ENCODE results near the gene LTK. TPM values are rescaled to one million over a fixed set of nuclear protein-coding genes. Genes with fewer than 3 reads are reported as not detected.
"Not testable (repeated sequence)": the region's sequence is repeated elsewhere in the genome, so short reads cannot be mapped to it uniquely, and the experiment has no call there.

The LTK gene
- total and polyA plus RNA-seq, 5 donors = 0.95 to 1.6 (median 1.4) TPM

DNA sequence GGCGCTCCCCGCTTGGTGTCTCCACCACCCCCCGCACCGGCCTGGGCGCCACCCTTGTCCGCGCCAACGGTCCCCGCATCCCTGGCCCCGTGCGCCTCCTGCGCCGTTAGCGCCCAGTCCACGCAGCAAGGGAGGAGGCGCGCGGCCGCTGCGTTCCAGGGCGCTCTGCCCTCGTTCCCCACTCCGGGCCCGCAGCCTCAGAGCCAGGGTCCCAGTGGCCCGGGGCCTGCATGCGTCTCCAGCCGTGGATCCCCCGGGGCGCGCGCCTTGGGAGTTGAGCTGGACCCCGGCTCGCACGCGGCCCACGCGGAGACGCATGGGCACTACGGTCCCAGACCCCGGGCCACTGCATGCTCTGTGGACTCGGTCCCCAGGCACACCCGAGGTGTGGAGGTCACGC, 27.3 kb downstream of the LTK start:
- H3K9me3 ChIP-seq (ENCODE audit: control insufficient read depth, low read length) = no peaks in the 10 kb centered on the region
- no peaks in the 10 kb centered on the region for H3K27me3 ChIP-seq (ENCODE audit: control insufficient read depth, insufficient read depth)
- no peak overlapping the region for H3K4me3 ChIP-seq (ENCODE audit: low read length)
- H3K4me1 ChIP-seq (ENCODE audit: control insufficient read depth, insufficient read depth, low read length) = no peaks in the 10 kb centered on the region
- H3K27ac ChIP-seq (ENCODE audit: low read length) = no peak overlapping the region
- DNase-seq = no peak
- ATAC-seq = peak in 1 of 2 donors; percentile 9
- WGBS = 82% methylated on average over 43 of the region's 43 CpGs
- intact Hi-C loops (cut with DNase I) = no loop called here

DNA sequence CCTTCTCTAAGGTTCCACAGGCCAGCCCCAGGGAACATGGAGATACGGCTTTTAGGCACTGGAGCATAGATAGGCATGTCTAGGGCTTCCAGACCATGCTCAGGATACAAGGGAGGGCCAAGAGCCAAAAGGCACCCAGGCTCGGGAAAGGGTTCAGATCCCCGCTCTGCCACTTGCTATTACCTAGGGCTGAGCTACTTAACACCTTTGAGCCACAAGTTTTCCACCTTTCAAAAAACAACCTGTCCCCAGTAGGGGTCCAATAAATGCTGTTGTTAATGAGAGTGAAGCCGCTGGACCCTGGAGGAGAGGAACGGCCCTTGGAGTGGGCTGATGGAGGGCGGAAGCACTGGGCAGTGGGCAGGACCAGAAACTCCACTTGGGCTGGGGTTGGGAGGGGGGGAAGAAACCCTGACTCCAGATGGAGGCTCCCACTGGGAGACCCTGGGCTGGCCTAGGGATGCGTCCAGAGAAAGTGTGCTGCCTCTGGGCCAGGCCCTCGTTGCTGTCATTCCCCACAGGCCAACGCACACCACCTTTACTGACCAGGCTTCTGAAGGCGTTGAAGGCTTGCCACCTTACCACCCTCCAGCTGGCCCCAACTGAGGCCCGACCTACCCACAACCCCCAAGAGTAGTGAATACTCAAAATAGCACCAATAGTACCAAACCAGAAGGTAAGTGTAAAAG, 28.5 kb downstream of the LTK start:
- H3K27ac ChIP-seq (ENCODE audit: low read length) = no peak overlapping the region
- peak in 1 of 3 donors; percentile 34 for DNase-seq
- no peak overlapping the region for H3K4me3 ChIP-seq (ENCODE audit: low read length)
- intact Hi-C loops (cut with DNase I) = no loop called here
- no peaks in the 10 kb centered on the region for H3K27me3 ChIP-seq (ENCODE audit: control insufficient read depth, insufficient read depth)
- no peaks in the 10 kb centered on the region for H3K4me1 ChIP-seq (ENCODE audit: control insufficient read depth, insufficient read depth, low read length)
- WGBS = 80% methylated on average over 11 of the region's 11 CpGs
- no peak for ATAC-seq
- no peaks in the 10 kb centered on the region for H3K9me3 ChIP-seq (ENCODE audit: control insufficient read depth, low read length)

DNA sequence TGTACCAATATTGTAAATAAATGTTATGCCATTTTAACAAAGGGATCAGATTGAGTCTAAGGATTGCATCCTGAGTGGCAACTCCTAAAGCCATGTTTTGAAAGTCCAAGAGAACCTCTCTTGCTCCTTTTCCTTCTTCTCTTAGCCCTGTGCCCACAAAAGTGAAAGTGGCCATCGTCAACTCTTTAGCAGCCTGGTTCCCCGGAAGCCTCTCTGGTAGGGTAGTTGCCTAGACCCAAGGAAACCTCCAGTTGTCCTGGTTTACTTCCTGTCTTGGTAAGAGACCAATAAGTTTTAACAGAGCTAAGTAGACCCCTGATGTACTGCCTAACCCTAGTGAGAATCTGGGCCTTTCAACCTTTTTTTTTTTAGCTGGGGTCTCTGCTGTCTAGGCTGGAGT, 30.1 kb downstream of the LTK start:
- DNase-seq (peak in 1 of 3 donors; percentile 6), ATAC-seq (no peak)
- no peak overlapping the region for H3K4me3 ChIP-seq (ENCODE audit: low read length)
- H3K27me3 ChIP-seq (ENCODE audit: control insufficient read depth, insufficient read depth) = no peaks in the 10 kb centered on the region
- no peaks in the 10 kb centered on the region for H3K4me1 ChIP-seq (ENCODE audit: control insufficient read depth, insufficient read depth, low read length)
- intact Hi-C loops (cut with DNase I) = no loop called here
- no peak overlapping the region for H3K27ac ChIP-seq (ENCODE audit: low read length)
- no peaks in the 10 kb centered on the region for H3K9me3 ChIP-seq (ENCODE audit: control insufficient read depth, low read length)
- whole genome bisulfite sequencing = 95% methylated on average over 2 of the region's 2 CpGs

DNA sequence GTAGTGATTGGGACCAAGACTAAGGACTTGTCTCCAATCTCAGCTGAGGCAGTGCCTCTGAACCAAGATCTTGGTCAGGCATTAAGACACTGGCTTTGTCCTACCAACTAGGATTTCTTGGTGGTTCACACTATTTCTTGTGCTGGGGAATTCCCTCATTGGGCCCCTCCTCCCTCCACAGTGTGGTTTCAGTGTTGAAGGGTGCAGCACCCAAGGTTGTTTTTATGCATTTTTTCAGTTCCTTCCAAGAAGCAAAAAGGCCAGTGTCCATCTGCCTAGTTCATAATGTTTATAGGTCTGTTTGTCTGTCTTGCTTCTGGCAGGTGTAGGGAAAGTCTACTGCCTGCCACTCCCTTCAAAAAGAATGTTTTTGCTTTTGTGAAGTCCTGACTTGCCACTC, 30.5 kb downstream of the LTK start:
- DNase-seq = no peak
- no peaks in the 10 kb centered on the region for H3K4me1 ChIP-seq (ENCODE audit: control insufficient read depth, insufficient read depth, low read length)
- intact Hi-C loops (cut with DNase I) = no loop called here

DNA sequence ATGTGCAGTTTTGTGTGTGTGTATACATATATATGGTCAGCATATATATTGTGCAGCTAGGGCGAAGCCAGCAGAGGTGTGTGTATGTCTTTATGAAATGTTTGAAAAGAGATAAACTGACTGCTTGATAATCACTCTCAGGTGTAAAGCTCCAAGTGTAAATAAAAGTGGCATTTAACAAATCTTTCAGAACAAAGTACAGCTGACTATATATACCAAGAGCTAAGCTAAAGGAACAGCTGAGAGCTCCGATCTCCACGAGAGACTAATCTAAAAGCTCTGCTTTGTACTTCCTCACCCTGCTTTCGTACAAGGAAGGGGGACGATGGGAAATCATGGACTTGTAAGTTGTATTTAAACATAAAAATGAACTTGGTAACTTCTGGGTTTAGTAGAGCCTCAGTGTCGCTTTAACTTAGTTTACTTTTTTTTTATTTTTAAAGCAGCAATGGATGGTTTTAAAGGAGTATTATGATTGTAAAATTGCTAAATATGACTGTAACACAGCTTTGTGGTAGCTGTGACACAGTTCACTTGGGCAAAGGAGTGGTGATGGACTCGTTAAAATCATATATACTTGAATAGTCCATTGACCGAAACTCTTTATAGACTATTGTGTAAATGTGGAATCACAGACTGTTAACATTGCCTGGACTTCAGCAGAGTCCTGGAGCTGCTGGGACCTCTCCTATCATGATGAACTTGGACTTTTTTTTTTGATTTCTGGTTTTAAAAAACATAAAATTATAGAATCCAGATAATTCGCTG, 31.3 kb downstream of the LTK start:
- ATAC-seq = no peak

More for the DNA sequence above, 30.5 kb downstream of the LTK start:
- Histone ChIP-seq H3K4me3 (ENCODE audit: low read length) (no peak overlapping the region), H3K27me3 (ENCODE audit: control insufficient read depth, insufficient read depth) (no peaks in the 10 kb centered on the region), H3K9me3 (ENCODE audit: control insufficient read depth, low read length) (no peaks in the 10 kb centered on the region), H3K27ac (ENCODE audit: low read length) (no peak overlapping the region)
- no peak for ATAC-seq

DNA sequence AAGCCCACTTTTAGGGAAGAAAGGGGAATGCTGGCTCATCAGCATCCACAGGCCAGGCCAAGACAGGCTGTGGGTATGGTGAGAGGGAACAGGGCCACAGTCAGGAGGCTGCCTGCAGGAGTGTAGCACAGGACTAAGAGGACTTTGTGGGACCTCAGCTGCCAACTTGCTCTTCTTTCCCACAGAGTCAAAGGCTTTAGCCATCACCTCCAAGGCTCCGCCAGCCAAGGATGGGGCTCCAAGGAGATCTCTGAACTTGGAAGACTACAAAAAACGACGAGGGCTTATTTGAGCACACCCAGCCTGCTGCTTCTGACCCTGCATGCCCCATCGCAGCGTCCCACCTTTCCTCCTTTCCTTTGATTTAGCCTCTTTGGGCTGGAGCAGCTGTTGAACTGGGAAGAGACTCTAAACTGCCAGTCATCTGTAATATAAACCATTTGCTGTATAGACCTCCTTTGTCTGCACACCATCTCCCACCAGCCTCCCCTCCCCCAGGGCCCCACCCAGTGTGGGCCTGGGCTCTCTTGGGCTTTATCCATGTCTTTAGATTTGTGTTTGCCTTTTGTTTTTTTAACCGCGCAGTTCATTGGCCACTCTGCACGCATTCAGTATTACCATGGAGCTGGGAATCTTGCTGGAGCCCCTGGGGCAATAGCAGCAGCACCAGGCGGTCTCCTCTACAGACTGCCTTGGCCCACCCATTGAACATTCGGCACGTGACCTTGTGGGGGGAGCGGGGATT, 33.1 kb downstream of the LTK start:
- no peaks in the 10 kb centered on the region for H3K27me3 ChIP-seq (ENCODE audit: control insufficient read depth, insufficient read depth)
- WGBS = 94% methylated on average over 12 of the region's 12 CpGs
- no peaks in the 10 kb centered on the region for H3K4me1 ChIP-seq (ENCODE audit: control insufficient read depth, insufficient read depth, low read length)
- H3K4me3 ChIP-seq (ENCODE audit: low read length) = no peak overlapping the region
- ATAC-seq (no peak), DNase-seq (peak in 1 of 3 donors; percentile 28)
- intact Hi-C loops (cut with DNase I) = no loop called here
- H3K9me3 ChIP-seq (ENCODE audit: control insufficient read depth, low read length) = no peaks in the 10 kb centered on the region
- H3K27ac ChIP-seq (ENCODE audit: low read length) = no peak overlapping the region

More for the DNA sequence above, 31.3 kb downstream of the LTK start:
- Histone ChIP-seq H3K4me3 (ENCODE audit: low read length) (no peak overlapping the region), H3K27me3 (ENCODE audit: control insufficient read depth, insufficient read depth) (no peaks in the 10 kb centered on the region), H3K27ac (ENCODE audit: low read length) (no peak overlapping the region), H3K9me3 (ENCODE audit: control insufficient read depth, low read length) (no peaks in the 10 kb centered on the region), H3K4me1 (ENCODE audit: control insufficient read depth, insufficient read depth, low read length) (no peaks in the 10 kb centered on the region)
- 96% methylated on average over 9 of the region's 9 CpGs for WGBS
- no peak for DNase-seq
- intact Hi-C loops (cut with DNase I) = no loop called here

DNA sequence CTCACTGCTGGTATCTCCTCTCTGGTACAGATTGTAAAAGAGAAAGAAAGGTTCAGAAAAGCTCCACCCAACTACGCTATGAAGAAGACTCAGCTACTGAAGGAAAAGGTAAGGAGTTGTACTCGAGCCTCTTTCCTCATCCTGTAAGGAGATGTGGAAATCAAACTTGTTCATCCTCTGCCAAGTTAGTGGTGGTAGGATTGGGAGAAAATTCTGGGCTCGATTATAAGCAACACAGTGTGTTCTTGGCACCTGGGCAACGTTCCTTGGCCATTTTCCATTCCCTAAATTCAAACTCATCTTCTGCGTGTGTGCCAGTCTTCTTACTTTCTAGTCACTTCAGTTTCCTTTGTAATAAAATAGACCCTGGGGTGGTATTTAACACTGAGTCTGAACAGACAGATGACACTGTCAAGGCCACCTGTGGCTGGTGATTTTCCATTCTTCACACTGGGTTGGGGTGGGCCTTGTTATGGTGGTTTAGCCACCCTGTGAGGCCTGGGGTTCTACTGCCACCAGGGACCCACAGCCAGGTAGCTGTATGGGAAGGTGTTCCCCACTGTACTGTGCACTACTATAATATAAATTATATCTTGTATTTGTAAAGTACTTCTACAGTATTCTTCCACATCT, 37.1 kb downstream of the LTK start:
- WGBS = 81% methylated on average over 5 of the region's 5 CpGs
- no peak overlapping the region for H3K4me3 ChIP-seq (ENCODE audit: low read length)
- intact Hi-C loops (cut with DNase I) = no loop called here
- no peaks in the 10 kb centered on the region for H3K27me3 ChIP-seq (ENCODE audit: control insufficient read depth, insufficient read depth)
- no peaks in the 10 kb centered on the region for H3K4me1 ChIP-seq (ENCODE audit: control insufficient read depth, insufficient read depth, low read length)
- H3K27ac ChIP-seq (ENCODE audit: low read length) = no peak overlapping the region
- no peak for ATAC-seq
- DNase-seq = no peak
- no peaks in the 10 kb centered on the region for H3K9me3 ChIP-seq (ENCODE audit: control insufficient read depth, low read length)

DNA sequence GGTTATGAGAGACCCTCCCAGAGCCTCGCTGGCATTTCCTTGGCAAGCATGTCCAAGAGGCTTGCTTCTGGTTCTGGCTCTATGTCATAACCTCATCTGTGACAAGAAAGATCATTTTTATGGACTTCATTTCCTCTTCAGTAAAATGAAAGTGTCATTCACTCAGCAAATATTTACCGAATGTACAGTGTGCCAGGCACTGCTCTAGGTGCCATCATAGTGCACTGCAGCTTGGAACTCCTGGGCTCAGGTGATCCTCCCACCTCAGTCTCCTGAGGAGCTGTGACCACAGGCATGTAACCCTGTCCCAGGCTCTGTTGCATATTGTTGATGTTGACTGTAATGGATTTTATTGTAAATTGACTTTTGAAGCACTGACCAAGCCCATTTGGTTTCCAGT, 38.7 kb downstream of the LTK start:
- H3K27me3 ChIP-seq (ENCODE audit: control insufficient read depth, insufficient read depth) = no peaks in the 10 kb centered on the region
- H3K4me1 ChIP-seq (ENCODE audit: control insufficient read depth, insufficient read depth, low read length) = no peaks in the 10 kb centered on the region
- no peaks in the 10 kb centered on the region for H3K9me3 ChIP-seq (ENCODE audit: control insufficient read depth, low read length)
- WGBS = 79% methylated on average over 2 of the region's 2 CpGs
- intact Hi-C loops (cut with DNase I) = no loop called here
- DNase-seq = no peak
- ATAC-seq = no peak
- no peak overlapping the region for H3K27ac ChIP-seq (ENCODE audit: low read length)
- no peak overlapping the region for H3K4me3 ChIP-seq (ENCODE audit: low read length)

DNA sequence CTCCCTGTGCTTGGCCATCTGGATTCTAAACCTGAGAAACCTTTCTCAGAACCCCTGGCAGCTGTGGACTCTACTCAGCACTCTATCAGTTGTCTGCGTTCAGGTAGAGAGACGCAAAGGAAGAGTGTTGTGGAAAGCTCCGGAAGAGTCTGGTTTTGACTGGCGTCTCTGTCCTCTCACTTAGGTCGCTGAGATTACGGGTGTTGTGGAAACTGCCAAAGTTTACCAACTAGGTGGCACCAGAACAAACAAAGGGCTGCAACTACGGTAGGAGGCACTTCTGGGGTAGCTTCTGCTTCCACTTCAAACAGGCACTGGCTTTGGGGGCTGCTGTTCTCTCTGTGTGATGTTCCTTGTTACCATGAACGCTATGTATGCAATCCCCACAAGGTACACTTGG, 39.2 kb downstream of the LTK start:
- H3K4me1 ChIP-seq (ENCODE audit: control insufficient read depth, insufficient read depth, low read length) = no peaks in the 10 kb centered on the region
- intact Hi-C loops (cut with DNase I) = no loop called here
- H3K27me3 ChIP-seq (ENCODE audit: control insufficient read depth, insufficient read depth) = no peaks in the 10 kb centered on the region
- H3K27ac ChIP-seq (ENCODE audit: low read length) = no peak overlapping the region
- no peak overlapping the region for H3K4me3 ChIP-seq (ENCODE audit: low read length)
- 91% methylated on average over 8 of the region's 8 CpGs for WGBS
- no peak for DNase-seq
- H3K9me3 ChIP-seq (ENCODE audit: control insufficient read depth, low read length) = no peaks in the 10 kb centered on the region
- no peak for ATAC-seq

DNA sequence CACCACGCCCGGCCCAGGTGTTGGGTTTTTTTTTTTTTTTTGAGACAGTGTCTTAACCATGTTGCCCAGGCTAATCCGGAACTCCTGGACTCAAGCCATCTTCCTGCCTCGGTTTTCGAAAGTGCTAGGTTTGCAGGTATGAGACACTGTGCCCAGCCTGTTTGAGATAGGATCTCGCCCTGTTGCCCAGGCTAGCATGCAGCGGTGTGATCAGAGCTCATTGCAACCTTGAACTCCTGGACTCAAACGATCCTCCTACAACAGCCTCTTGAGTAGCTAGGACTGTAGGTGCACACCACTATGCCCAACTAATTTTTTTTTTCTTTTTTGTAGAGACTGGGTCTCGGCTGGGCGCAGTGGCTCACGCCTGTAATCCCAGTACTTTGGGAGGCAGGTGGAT, 40.2 kb downstream of the LTK start:
- H3K9me3 ChIP-seq (ENCODE audit: control insufficient read depth, low read length) = no peaks in the 10 kb centered on the region
- no peak overlapping the region for H3K27ac ChIP-seq (ENCODE audit: low read length)
- H3K27me3 ChIP-seq (ENCODE audit: control insufficient read depth, insufficient read depth) = no peaks in the 10 kb centered on the region
- no peak for ATAC-seq
- no peak for DNase-seq
- intact Hi-C loops (cut with DNase I) = no loop called here
- H3K4me1 ChIP-seq (ENCODE audit: control insufficient read depth, insufficient read depth, low read length) = no peaks in the 10 kb centered on the region
- no peak overlapping the region for H3K4me3 ChIP-seq (ENCODE audit: low read length)
- WGBS = 96% methylated on average over 11 of the region's 11 CpGs

DNA sequence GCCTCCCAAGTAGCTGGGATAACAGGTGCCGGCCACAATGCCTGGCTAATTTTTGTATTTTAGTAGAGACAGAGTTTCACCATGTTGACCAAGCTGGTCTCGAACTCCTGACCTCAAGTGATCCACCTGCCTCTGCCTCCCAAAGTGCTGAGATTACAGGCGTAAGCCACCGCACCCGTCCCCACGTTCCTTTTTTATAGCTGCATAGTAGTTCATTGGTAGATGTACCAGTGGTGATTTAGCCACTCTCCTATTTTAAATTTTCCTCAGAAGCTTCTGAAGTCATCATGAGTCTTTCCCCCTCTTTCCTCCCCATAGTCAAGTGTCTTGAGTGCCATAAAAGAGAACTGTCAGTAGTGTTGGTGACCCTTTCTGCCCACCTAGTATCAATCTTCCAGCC, 44.0 kb downstream of the LTK start:
- H3K4me1 ChIP-seq (ENCODE audit: control insufficient read depth, insufficient read depth, low read length); intact Hi-C loops (cut with DNase I); H3K27ac ChIP-seq (ENCODE audit: low read length); DNase-seq; H3K27me3 ChIP-seq (ENCODE audit: control insufficient read depth, insufficient read depth); H3K9me3 ChIP-seq (ENCODE audit: control insufficient read depth, low read length); ATAC-seq; H3K4me3 ChIP-seq (ENCODE audit: low read length): not testable (repeated sequence)
- 97% methylated on average over 6 of the region's 6 CpGs for WGBS

All from right cardiac atrium (tissue), 5 donors.